ENCODE measurements around the gene FBXW11. TPM values are rescaled to one million over a fixed set of nuclear protein-coding genes. Genes with fewer than 3 reads are reported as not detected.
"Not testable (repeated sequence)": the region's sequence is repeated elsewhere in the genome, so short reads cannot be mapped to it uniquely, and the experiment has no call there.

The FBXW11 gene
- total and polyA plus RNA-seq, 2 of the 8 experiments (the other 6 are each of a cell fraction or from before 2014, with no cell fraction given) = 45.0 to 75.6 TPM

DNA sequence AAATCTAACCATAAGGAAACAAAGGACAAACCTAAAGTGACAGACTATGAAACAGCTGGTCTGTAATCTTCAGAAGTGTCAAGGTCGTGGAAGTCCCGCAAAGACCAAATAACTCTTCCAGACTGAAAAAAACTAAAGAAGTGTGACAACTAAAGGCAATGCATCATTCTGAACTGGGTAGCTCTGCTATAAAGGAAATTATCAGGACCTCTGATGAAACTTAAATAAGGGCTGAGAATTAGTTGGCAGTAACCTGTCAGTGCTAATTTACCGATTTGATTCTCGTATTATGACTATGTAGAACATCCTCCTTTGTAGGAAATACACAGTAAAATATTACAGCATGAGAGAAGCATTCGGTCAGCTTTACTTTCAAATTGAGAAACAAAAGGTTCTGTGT is 65.2 kb downstream of the FBXW11 start:
- H4K91ac ChIP-seq (replicated peaks; ENCODE audit: insufficient read length, low read length); H3K4me2 ChIP-seq (ENCODE audit: insufficient read depth in 1 of 2, low read depth in 2 of 2, low read length in 2 of 2); CTCF ChIA-PET (ENCODE audit: partially characterized antibody); H3K79me1 ChIP-seq (ENCODE audit: low read depth, low read length); H2BK5ac ChIP-seq (ENCODE audit: low read depth, low read length); DNase-seq (ENCODE audit: low read depth in 1 of 2, low spot score in 2 of 2); H3K9me3 ChIP-seq (ENCODE audit: insufficient read depth in 2 of 2, low read depth in 1 of 2, low read length in 1 of 2); H3K9ac ChIP-seq (replicated peaks in 1 of 4; ENCODE audit: extremely low read depth in 1 of 4, low read depth in 3 of 4, low read length in 3 of 4); H3K14ac ChIP-seq (ENCODE audit: insufficient read length); H2AFZ ChIP-seq (ENCODE audit: low read length); H2BK15ac ChIP-seq (ENCODE audit: low read length); H3K27me3 ChIP-seq (replicated peaks in 1 of 4; ENCODE audit: control insufficient read depth in 3 of 4, extremely low read depth in 1 of 4, insufficient read depth in 3 of 4, low read length in 3 of 4); H3K23ac ChIP-seq (ENCODE audit: insufficient read length); H3K56ac ChIP-seq (replicated peaks; ENCODE audit: insufficient read length, low read depth, low read length); H2BK120ac ChIP-seq (replicated peaks; ENCODE audit: low read depth, low read length); H3K36me3 ChIP-seq (ENCODE audit: control insufficient read depth in 2 of 4, insufficient read depth in 4 of 4, low read length in 3 of 4); H3K4me3 ChIP-seq (ENCODE audit: extremely low read depth in 1 of 4, insufficient read depth in 2 of 4, low read depth in 3 of 4, low read length in 4 of 4); H2AK5ac ChIP-seq (ENCODE audit: low read depth, low read length); H4K5ac ChIP-seq (ENCODE audit: insufficient read length, low read depth, low read length); H4K8ac ChIP-seq (ENCODE audit: extremely low read depth, insufficient read depth, low read length); H3K18ac ChIP-seq (ENCODE audit: extremely low read depth, low read length); H3K4me1 ChIP-seq (replicated peaks in 1 of 4; ENCODE audit: control insufficient read depth in 3 of 4, insufficient read depth in 4 of 4, low read length in 3 of 4); H3K4ac ChIP-seq (replicated peaks; ENCODE audit: insufficient read length, low read depth, low read length); H3K23me2 ChIP-seq (ENCODE audit: low read depth, low read length); H2BK12ac ChIP-seq (ENCODE audit: low read depth, low read length); H3K27ac ChIP-seq (ENCODE audit: low read depth, low read length); H2BK20ac ChIP-seq (ENCODE audit: low read length): not testable (repeated sequence)
- Histone ChIP-seq H3K79me2 (ENCODE audit: control insufficient read depth in 1 of 2, insufficient read depth in 2 of 2, low read length in 2 of 2) (peaks cover 10 to 92% of the 10 kb centered on the region in 2 experiments; a peak in 3 of 4 replicates), H4K20me1 (replicated peaks in 1 of 2; ENCODE audit: control insufficient read depth in 1 of 2, insufficient read depth in 2 of 2, low read length in 2 of 2) (peaks cover 11 to 12% of the 10 kb centered on the region in 2 experiments)
- 89% methylated on average over 3 of the region's 5 CpGs; no CpG with 5 or more reads in 1 of the 2 experiments for WGBS, 2 experiments (ENCODE audit: extremely low coverage in 1 of 2, insufficient coverage in 1 of 2, insufficient read length in 1 of 2, insufficient replicate concordance in 2 of 2, low coverage in 1 of 2, low lambda C conversion rate in 2 of 2, missing lambda C conversion rate in 1 of 2)
- POLR2A ChIA-PET (ENCODE audit: partially characterized antibody) = interaction anchor here (0.7 kb wide), 1 partner anchor 23 kb away, joined by 3 read pairs; no protein-coding TSS in a partner anchor
- peak; percentile 99 for FAIRE-seq

Data from H1 (cell line).